Neural cell (in vitro differentiated cells): Measurements from ENCODE around the gene UMODL1.

ENCODE experiments used
- CTCF ChIP-seq: fragments of 450-650 bp; IDR thresholded peaks from 2 replicates; pipeline ENCODE4 v1.5.1; 2014; ENCODE audit warnings: antibody characterized with exemption, mild to moderate bottlenecking, moderate library complexity; ENCODE audit not compliant: poor library complexity, severe bottlenecking
- POLR2AphosphoS5 ChIP-seq: IDR thresholded peaks from 2 replicates; pipeline ENCODE4 v1.6.1; 2012

- TF ChIP-seq CTCF (no peak), POLR2AphosphoS5 (no peak)
Observed at GRCh38 chr21:42135386-42136052, 64.4 kb downstream of the UMODL1 start.
